Measurements from ENCODE around the gene ACVRL1. TPM values are rescaled to one million over a fixed set of nuclear protein-coding genes. Genes with fewer than 3 reads are reported as not detected.

ACVRL1 gene
- total RNA-seq, 3 donors from 2014 or later (not counting 1 experiment from before 2014, with no cell fraction given), result 0.57 TPM; not detected in 2

GRCh38 chr12:51889216-51890132, 17.8 kb upstream of the ACVRL1 start:
- WGBS (ENCODE audit: insufficient coverage), result 90% methylated on average over 18 of the region's 21 CpGs
- no peaks in the 10 kb centered on the region for H3K36me3 Mint-ChIP-seq
- no peak overlapping the region for H3K4me3 Mint-ChIP-seq
- intact Hi-C loops (cut with micrococcal nuclease), result no loop called here
- Histone ChIP-seq H3K27me3 (ENCODE audit: control insufficient read depth, insufficient read depth, low read length) (no peaks in the 10 kb centered on the region), H3K27ac (ENCODE audit: low read length) (no peak overlapping the region), H3K4me1 (ENCODE audit: control insufficient read depth, insufficient read depth, low read length) (peaks cover 12% of the 10 kb centered on the region), H3K9me3 (ENCODE audit: control insufficient read depth, insufficient read depth, low read length) (no peaks in the 10 kb centered on the region), H3K4me3 (ENCODE audit: low read length) (no peak overlapping the region), H3K36me3 (ENCODE audit: control insufficient read depth, insufficient read depth, low read length) (no peaks in the 10 kb centered on the region)
- H3K4me1 Mint-ChIP-seq, result peaks cover 11 to 13% of the 10 kb centered on the region in 2 donors
- TF ChIP-seq, protein P1, sequence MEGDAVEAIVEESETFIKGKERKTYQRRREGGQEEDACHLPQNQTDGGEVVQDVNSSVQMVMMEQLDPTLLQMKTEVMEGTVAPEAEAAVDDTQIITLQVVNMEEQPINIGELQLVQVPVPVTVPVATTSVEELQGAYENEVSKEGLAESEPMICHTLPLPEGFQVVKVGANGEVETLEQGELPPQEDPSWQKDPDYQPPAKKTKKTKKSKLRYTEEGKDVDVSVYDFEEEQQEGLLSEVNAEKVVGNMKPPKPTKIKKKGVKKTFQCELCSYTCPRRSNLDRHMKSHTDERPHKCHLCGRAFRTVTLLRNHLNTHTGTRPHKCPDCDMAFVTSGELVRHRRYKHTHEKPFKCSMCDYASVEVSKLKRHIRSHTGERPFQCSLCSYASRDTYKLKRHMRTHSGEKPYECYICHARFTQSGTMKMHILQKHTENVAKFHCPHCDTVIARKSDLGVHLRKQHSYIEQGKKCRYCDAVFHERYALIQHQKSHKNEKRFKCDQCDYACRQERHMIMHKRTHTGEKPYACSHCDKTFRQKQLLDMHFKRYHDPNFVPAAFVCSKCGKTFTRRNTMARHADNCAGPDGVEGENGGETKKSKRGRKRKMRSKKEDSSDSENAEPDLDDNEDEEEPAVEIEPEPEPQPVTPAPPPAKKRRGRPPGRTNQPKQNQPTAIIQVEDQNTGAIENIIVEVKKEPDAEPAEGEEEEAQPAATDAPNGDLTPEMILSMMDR (IDR thresholded peaks at IDR 0.05), result no peak
- DNase-seq (no peak), ATAC-seq (no peak)
- H3K27ac Mint-ChIP-seq, result no peak overlapping the region
- no peaks in the 10 kb centered on the region for H3K9me3 Mint-ChIP-seq
- peaks cover 0 to 3% of the 10 kb centered on the region in 2 donors for H3K27me3 Mint-ChIP-seq (ENCODE audit: low read depth in 2 of 2)

DNA sequence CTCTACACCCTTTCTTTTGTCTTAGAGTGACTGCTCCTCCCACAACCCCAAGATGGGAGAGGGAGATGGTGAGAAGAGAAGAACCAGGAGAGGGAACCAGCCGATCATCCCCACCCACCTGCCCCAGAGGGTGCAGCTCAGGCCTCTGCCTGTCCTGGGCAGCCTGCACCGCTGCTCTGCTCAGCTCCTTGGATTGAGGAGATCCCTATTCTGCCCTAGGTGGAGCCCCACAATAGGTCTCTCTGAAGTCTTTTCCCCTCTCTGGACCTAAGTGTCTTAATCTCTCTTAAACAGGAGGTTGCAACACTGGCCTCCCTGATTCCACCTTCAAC, 17.2 kb upstream of the ACVRL1 start:
- DNase-seq (no peak), ATAC-seq (no peak)
- H3K27me3 Mint-ChIP-seq (ENCODE audit: low read depth in 2 of 2), result peaks cover 0 to 3% of the 10 kb centered on the region in 2 donors
- peaks cover 11 to 13% of the 10 kb centered on the region in 2 donors for H3K4me1 Mint-ChIP-seq
- peaks cover 12% of the 10 kb centered on the region for H3K4me1 ChIP-seq (ENCODE audit: control insufficient read depth, insufficient read depth, low read length)
- 85% methylated on average over 2 of the region's 2 CpGs for WGBS (ENCODE audit: insufficient coverage)
- no peaks in the 10 kb centered on the region for H3K36me3 Mint-ChIP-seq
- intact Hi-C loops (cut with micrococcal nuclease), result no loop called here
- no peaks in the 10 kb centered on the region for H3K27me3 ChIP-seq (ENCODE audit: control insufficient read depth, insufficient read depth, low read length)
- H3K27ac ChIP-seq (ENCODE audit: low read length), result no peak overlapping the region
- H3K4me3 Mint-ChIP-seq, result no peak overlapping the region
- H3K9me3 Mint-ChIP-seq, result no peaks in the 10 kb centered on the region
- no peak overlapping the region for H3K4me3 ChIP-seq (ENCODE audit: low read length)
- TF ChIP-seq, protein P1 (IDR thresholded peaks at IDR 0.05), result no peak
- no peaks in the 10 kb centered on the region for H3K9me3 ChIP-seq (ENCODE audit: control insufficient read depth, insufficient read depth, low read length)
- no peaks in the 10 kb centered on the region for H3K36me3 ChIP-seq (ENCODE audit: control insufficient read depth, insufficient read depth, low read length)
- H3K27ac Mint-ChIP-seq, result no peak overlapping the region

DNA sequence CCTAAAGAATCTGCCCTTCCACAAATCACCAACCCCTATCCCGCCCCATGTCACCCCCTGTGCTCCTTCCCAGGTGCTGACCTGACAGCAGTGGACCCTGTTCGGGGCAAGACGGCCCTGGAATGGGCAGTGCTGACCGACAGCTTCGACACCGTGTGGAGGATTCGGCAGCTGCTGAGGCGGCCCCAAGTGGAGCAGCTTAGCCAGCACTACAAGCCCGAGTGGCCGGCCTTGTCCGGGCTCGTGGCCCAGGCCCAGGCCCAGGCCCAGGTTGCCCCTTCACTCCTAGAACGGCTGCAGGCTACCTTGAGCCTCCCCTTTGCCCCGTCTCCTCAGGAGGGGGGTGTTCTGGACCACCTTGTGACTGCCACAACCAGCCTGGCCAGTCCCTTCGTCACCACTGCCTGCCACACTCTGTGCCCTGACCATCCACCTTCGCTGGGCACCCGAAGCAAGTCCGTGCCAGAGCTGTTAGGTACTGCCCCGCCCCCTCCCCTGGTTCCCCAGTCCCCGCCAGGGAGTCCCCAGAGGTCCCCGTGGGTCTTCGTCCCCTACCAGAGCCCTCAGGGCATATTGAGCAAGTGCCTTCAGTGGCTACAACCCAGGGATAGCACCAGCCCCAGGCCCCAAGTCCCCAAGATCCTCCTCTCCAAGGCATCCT, 16.7 kb upstream of the ACVRL1 start:
- TF ChIP-seq, protein P1 (IDR thresholded peaks at IDR 0.05), result no peak
- ATAC-seq (no peak), DNase-seq (no peak)
- Histone ChIP-seq H3K9me3 (ENCODE audit: control insufficient read depth, insufficient read depth, low read length) (no peaks in the 10 kb centered on the region), H3K27me3 (ENCODE audit: control insufficient read depth, insufficient read depth, low read length) (no peaks in the 10 kb centered on the region), H3K27ac (ENCODE audit: low read length) (no peak overlapping the region), H3K36me3 (ENCODE audit: control insufficient read depth, insufficient read depth, low read length) (no peaks in the 10 kb centered on the region), H3K4me1 (ENCODE audit: control insufficient read depth, insufficient read depth, low read length) (peaks cover 11% of the 10 kb centered on the region), H3K4me3 (ENCODE audit: low read length) (no peak overlapping the region)
- Mint-ChIP-seq H3K9me3 (no peaks in the 10 kb centered on the region), H3K4me3 (no peak overlapping the region), H3K27me3 (ENCODE audit: low read depth in 2 of 2) (peaks cover 0 to 3% of the 10 kb centered on the region in 2 donors), H3K36me3 (no peaks in the 10 kb centered on the region), H3K27ac (no peak overlapping the region), H3K4me1 (peaks cover 8% of the 10 kb centered on the region in 2 donors)
- intact Hi-C loops (cut with micrococcal nuclease), result no loop called here
- 86% methylated on average over 22 of the region's 22 CpGs for WGBS (ENCODE audit: insufficient coverage)
